Subcutaneous adipose tissue (tissue), 4 donors: Measurements from ENCODE around the gene CEP290. TPM values are rescaled to one million over a fixed set of nuclear protein-coding genes. Genes with fewer than 3 reads are reported as not detected.

ENCODE experiments used
- CTCF ChIP-seq: fragments of 450-650 bp; IDR thresholded peaks from one replicate; pipeline ENCODE4 v1.5.1; 2016; ENCODE audit warnings: low read depth, mild to moderate bottlenecking, control low read depth, antibody characterized with exemption, moderate library complexity
- total RNA-seq, 4 donors: library from RNA; depleted of rRNA; stranded (reverse); fragments of >200 nt; gene quantifications; one replicate each; pipeline ENCODE4 v1.1.0, GENCODE V29; 2016

Gene CEP290
- total RNA-seq, 4 donors from 2014 or later: 11.7 to 24.0 (median 16.3) TPM

- no peak for TF ChIP-seq CTCF
Measured at GRCh38 chr12:88111074-88111652, 30.7 kb downstream of the CEP290 start.

GRCh38 chr12:88108021-88108420, 33.9 kb downstream of the CEP290 start:
- no peak for TF ChIP-seq CTCF

GRCh38 chr12:88093573-88093972, 48.3 kb downstream of the CEP290 start:
- no peak for TF ChIP-seq CTCF

- TF ChIP-seq CTCF: no peak
Measured at GRCh38 chr12:88092771-88093170, 49.1 kb downstream of the CEP290 start.

- no peak for TF ChIP-seq CTCF
Measured at GRCh38 chr12:88084210-88084609, 57.7 kb downstream of the CEP290 start.

GRCh38 chr12:88083634-88084033, 58.3 kb downstream of the CEP290 start:
- TF ChIP-seq CTCF: no peak

- TF ChIP-seq CTCF: no peak
Measured at GRCh38 chr12:88081247-88081646, 60.6 kb downstream of the CEP290 start.
